Tibial nerve (tissue), 4 donors: Measurements from ENCODE around the gene CNOT1. TPM values are rescaled to one million over a fixed set of nuclear protein-coding genes. Genes with fewer than 3 reads are reported as not detected.

Experiments used
- DNase-seq, 2 donors: peaks; one replicate each; pipeline ENCODE4 v3.0.0-alpha.2; 2019; ENCODE audit warnings: low spot score in 2 of 2
- H3K27ac ChIP-seq, 4 donors: fragments of 200-600 bp; sonication (generic) in 3 of 4; one replicate each; pipeline ENCODE4 v1.5.1; 2017 to 2019; ENCODE audit warnings: mild to moderate bottlenecking in 1 of 4
- H3K27me3 ChIP-seq, 2 donors: fragments of 200-600 bp; sonication (generic) in 1 of 2; one replicate each; pipeline versions ENCODE4 v1.5.1 to v1.6.0; 2017 to 2019
- H3K36me3 ChIP-seq, 3 donors: fragments of 200-600 bp; sonication (generic); one replicate each; pipeline ENCODE4 v1.5.1; 2018 to 2019
- H3K4me1 ChIP-seq, 4 donors: fragments of 200-600 bp; sonication (generic) in 3 of 4; one replicate each; pipeline ENCODE4 v1.5.1; 2017 to 2019
- H3K4me3 ChIP-seq, 4 donors: fragments of 200-600 bp; sonication (generic) in 3 of 4; one replicate each; pipeline ENCODE4 v1.5.1; 2017 to 2019; ENCODE audit warnings: mild to moderate bottlenecking in 1 of 4, moderate library complexity in 1 of 4
- H3K9me3 ChIP-seq, 4 donors: fragments of 200-600 bp; sonication (generic) in 3 of 4; one replicate each; pipeline ENCODE4 v1.5.1; 2017 to 2019
- EP300 ChIP-seq, 2 donors: sonication (generic); formaldehyde crosslinking; IDR thresholded peaks; one replicate each; pipeline ENCODE4 v1.6.1; 2017; ENCODE audit warnings: antibody characterized with exemption in 2 of 2, mild to moderate bottlenecking in 1 of 2
- POLR2A ChIP-seq, 2 donors: fragments of 450-650 bp; IDR thresholded peaks; one replicate each; pipeline ENCODE4 v1.6.1; 2017; ENCODE audit warnings: antibody characterized with exemption in 2 of 2, mild to moderate bottlenecking in 2 of 2, moderate library complexity in 2 of 2
- WGBS, 2 donors: methylation state at CpG; one replicate each; pipeline ENCODE4 v1.1.5; 2018; 5-methylcytosine and 5-hydroxymethylcytosine counted together
- total RNA-seq, 4 donors: library from RNA; depleted of rRNA; stranded (reverse); fragments of >200 nt; gene quantifications; one replicate each; pipeline ENCODE4 v1.1.0, GENCODE V29; 2016
- TF ChIP-seq, protein P1 (sequence below), 5 experiments: fragments of 200-600 bp in 3 of 5; fragments of 450-650 bp in 2 of 5; sonication (generic) in 3 of 5; IDR thresholded peaks; one replicate each; pipeline ENCODE4 v1.5.1; 2016 to 2019; ENCODE audit warnings: antibody characterized with exemption in 5 of 5, mild to moderate bottlenecking in 3 of 5, moderate library complexity in 2 of 5

Gene CNOT1
- total RNA-seq, 4 donors from 2014 or later = 80.8 to 122 (median 105) TPM

DNA sequence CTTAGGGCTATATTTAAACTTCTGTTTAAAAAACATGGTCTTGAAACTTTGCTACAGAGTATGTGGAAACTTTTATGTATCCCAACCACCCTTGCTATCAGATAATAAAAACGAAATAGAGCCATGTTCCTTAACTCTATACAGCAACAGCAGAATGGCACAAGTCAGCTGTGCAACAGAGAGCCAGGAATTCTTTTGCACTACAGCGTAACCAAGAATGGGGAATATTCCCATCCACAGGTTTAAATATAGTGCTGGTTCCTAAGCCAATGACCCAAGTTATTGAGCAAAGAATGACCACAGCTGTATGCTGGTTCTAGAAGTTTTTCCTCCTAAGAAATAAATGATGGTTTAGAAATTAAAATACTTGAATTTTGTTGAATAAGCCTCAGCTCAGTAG lies 81.2 kb downstream of the CNOT1 start:
- Histone ChIP-seq H3K27ac (no peak overlapping the region), H3K4me3 (no peak overlapping the region), H3K9me3 (no peaks in the 10 kb centered on the region), H3K4me1 (no peaks in the 10 kb centered on the region), H3K27me3 (no peaks in the 10 kb centered on the region), H3K36me3 (peaks cover 8 to 95% (median 19%) of the 10 kb centered on the region in 3 donors)
- no peak for DNase-seq
- 88 to 91% methylated on average over 2 of the region's 2 CpGs for WGBS, 2 donors
- no peak for TF ChIP-seq EP300 (IDR thresholded peaks at IDR 0.05)
- no peak for TF ChIP-seq POLR2A (IDR thresholded peaks at IDR 0.05)
- TF ChIP-seq, protein P1, sequence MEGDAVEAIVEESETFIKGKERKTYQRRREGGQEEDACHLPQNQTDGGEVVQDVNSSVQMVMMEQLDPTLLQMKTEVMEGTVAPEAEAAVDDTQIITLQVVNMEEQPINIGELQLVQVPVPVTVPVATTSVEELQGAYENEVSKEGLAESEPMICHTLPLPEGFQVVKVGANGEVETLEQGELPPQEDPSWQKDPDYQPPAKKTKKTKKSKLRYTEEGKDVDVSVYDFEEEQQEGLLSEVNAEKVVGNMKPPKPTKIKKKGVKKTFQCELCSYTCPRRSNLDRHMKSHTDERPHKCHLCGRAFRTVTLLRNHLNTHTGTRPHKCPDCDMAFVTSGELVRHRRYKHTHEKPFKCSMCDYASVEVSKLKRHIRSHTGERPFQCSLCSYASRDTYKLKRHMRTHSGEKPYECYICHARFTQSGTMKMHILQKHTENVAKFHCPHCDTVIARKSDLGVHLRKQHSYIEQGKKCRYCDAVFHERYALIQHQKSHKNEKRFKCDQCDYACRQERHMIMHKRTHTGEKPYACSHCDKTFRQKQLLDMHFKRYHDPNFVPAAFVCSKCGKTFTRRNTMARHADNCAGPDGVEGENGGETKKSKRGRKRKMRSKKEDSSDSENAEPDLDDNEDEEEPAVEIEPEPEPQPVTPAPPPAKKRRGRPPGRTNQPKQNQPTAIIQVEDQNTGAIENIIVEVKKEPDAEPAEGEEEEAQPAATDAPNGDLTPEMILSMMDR (IDR thresholded peaks at IDR 0.05) = no peak

DNA sequence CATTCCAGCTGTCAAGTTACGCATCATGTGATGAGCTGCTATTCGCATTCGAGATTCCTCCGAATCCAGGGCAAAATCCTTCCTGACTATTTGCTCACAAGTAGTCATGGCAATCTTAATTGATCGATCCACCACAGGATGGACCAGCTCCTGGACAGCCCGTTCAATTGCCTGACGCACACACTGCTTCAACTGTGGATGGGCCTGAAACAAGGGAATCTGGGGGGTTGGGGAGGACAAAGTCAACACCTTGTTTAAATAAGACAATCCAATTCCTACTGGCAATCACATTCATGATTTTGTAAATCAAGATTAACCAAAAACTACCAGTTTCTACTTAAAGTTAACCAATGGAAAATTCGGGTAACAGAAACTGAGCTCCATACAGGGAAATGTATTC lies 85.9 kb downstream of the CNOT1 start:
- no peaks in the 10 kb centered on the region for H3K9me3 ChIP-seq
- WGBS, 2 donors = 92% methylated on average over 8 of the region's 8 CpGs
- peaks cover 9 to 98% (median 21%) of the 10 kb centered on the region in 3 donors for H3K36me3 ChIP-seq
- H3K4me3 ChIP-seq = no peak overlapping the region
- DNase-seq = no peak
- H3K27me3 ChIP-seq = no peaks in the 10 kb centered on the region
- H3K4me1 ChIP-seq = no peaks in the 10 kb centered on the region
- H3K27ac ChIP-seq = no peak overlapping the region
- TF ChIP-seq, protein P1 (IDR thresholded peaks at IDR 0.05) = no peak

GRCh38 chr16:58542291-58542690 lies 87.3 kb downstream of the CNOT1 start:
- Histone ChIP-seq H3K9me3 (no peaks in the 10 kb centered on the region), H3K27ac (no peak overlapping the region), H3K4me3 (no peak overlapping the region), H3K4me1 (no peaks in the 10 kb centered on the region), H3K27me3 (no peaks in the 10 kb centered on the region), H3K36me3 (peaks cover 12 to 100% (median 30%) of the 10 kb centered on the region in 3 donors)
- TF ChIP-seq, protein P1 (IDR thresholded peaks at IDR 0.05) = no peak
- TF ChIP-seq EP300 (IDR thresholded peaks at IDR 0.05) = no peak
- no peak for TF ChIP-seq POLR2A (IDR thresholded peaks at IDR 0.05)
- 38 to 51% methylated on average over 1 of the region's 1 CpG for WGBS, 2 donors
- DNase-seq = no peak

DNA sequence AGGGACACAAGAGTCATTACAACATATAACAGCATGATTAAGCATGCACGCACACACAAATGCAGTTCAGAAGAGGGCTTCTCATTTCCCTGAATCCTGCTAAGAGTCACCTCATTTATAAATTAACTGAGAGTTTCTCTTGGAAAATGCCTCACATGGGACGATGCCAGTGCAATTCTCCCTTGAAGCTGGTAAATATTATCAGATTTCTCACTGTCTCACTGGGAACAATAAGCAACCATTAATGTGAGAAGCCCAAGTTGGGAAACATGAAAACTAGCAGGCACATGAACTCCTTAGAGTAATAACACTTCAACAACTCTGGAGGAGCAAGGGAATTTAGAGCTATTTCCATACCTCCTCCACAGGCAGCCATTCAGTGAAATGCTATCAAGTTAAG lies 87.9 kb downstream of the CNOT1 start:
- H3K36me3 ChIP-seq = peaks cover 12 to 100% (median 33%) of the 10 kb centered on the region in 3 donors
- H3K4me3 ChIP-seq = no peak overlapping the region
- H3K9me3 ChIP-seq = no peaks in the 10 kb centered on the region
- H3K27me3 ChIP-seq = no peaks in the 10 kb centered on the region
- 92% methylated on average over 2 of the region's 2 CpGs for WGBS, 2 donors
- H3K4me1 ChIP-seq = no peaks in the 10 kb centered on the region
- DNase-seq = no peak
- H3K27ac ChIP-seq = no peak overlapping the region
- TF ChIP-seq POLR2A (IDR thresholded peaks at IDR 0.05) (no peak), EP300 (IDR thresholded peaks at IDR 0.05) (no peak)
- TF ChIP-seq, protein P1 (IDR thresholded peaks at IDR 0.05) = no peak

- H3K36me3 ChIP-seq = peaks cover 4 to 100% (median 34%) of the 10 kb centered on the region in 3 donors
- no peak overlapping the region for H3K27ac ChIP-seq
- no peak overlapping the region for H3K4me3 ChIP-seq
- WGBS, 2 donors = 82 to 86% methylated on average over 10 of the region's 10 CpGs
- no peaks in the 10 kb centered on the region for H3K27me3 ChIP-seq
- TF ChIP-seq POLR2A (IDR thresholded peaks at IDR 0.05) (no peak), EP300 (IDR thresholded peaks at IDR 0.05) (no peak)
- TF ChIP-seq, protein P1 (IDR thresholded peaks at IDR 0.05) = no peak
- no peaks in the 10 kb centered on the region for H3K4me1 ChIP-seq
- no peak for DNase-seq
- H3K9me3 ChIP-seq = no peaks in the 10 kb centered on the region
Measured at GRCh38 chr16:58537124-58537906, 92.3 kb downstream of the CNOT1 start.
